NB4 (cell line): ENCODE measurements around the gene COX10.

Experiments
- DNase-seq: peaks from one replicate; pipeline ENCODE4 v3.0.0; 2010; ENCODE audit warnings: low read depth
- H3K4me3 ChIP-seq: one replicate; pipeline ENCODE4 v1.5.1; 2011; ENCODE audit warnings: mild to moderate bottlenecking, low read depth, low read length, moderate library complexity
- CTCF ChIP-seq: IDR thresholded peaks from one replicate; pipeline ENCODE4 v1.5.1; 2012; ENCODE audit warnings: low read depth, low read length
- MAX ChIP-seq: IDR thresholded peaks from 2 replicates; pipeline ENCODE4 v1.6.1; 2011; ENCODE audit warnings: low read depth, low read length
- MYC ChIP-seq: IDR thresholded peaks from 2 replicates; pipeline ENCODE4 v1.6.1; 2011; ENCODE audit warnings: low read depth, low read length
- POLR2A ChIP-seq: IDR thresholded peaks from 2 replicates; pipeline ENCODE4 v1.6.1; 2011; ENCODE audit warnings: mild to moderate bottlenecking; ENCODE audit not compliant: insufficient read length; ENCODE audit errors: extremely low read depth

Gene COX10

GRCh38 chr17:14042411-14042810 is 26.9 kb upstream of the COX10 start:
- TF ChIP-seq MYC (no peak), MAX (no peak), CTCF (no peak), POLR2A (no peak)
- DNase-seq: no peak
- no peak overlapping the region for H3K4me3 ChIP-seq

GRCh38 chr17:14044702-14045101 is 24.6 kb upstream of the COX10 start:
- DNase-seq: no peak
- TF ChIP-seq MAX: no peak
- no peak for TF ChIP-seq MYC
- TF ChIP-seq CTCF: no peak
- TF ChIP-seq POLR2A: no peak
- no peak overlapping the region for H3K4me3 ChIP-seq

- no peak for DNase-seq
- no peak for TF ChIP-seq MAX
- no peak overlapping the region for H3K4me3 ChIP-seq
These were observed 22.3 kb upstream of the COX10 start for GRCh38 chr17:14046978-14047377.

- no peak for TF ChIP-seq POLR2A
- TF ChIP-seq MAX: no peak
- no peak for TF ChIP-seq CTCF
- TF ChIP-seq MYC: no peak
- no peak for DNase-seq
These were observed 21.7 kb upstream of the COX10 start for GRCh38 chr17:14047591-14047990.

GRCh38 chr17:14048169-14048568 is 21.1 kb upstream of the COX10 start:
- peak; percentile 19 for DNase-seq
- TF ChIP-seq CTCF: peak; percentile 53
- TF ChIP-seq POLR2A: no peak
- no peak overlapping the region for H3K4me3 ChIP-seq

More at GRCh38 chr17:14047591-14047990, 21.7 kb upstream of the COX10 start:
- H3K4me3 ChIP-seq: no peak overlapping the region

GRCh38 chr17:14050616-14051015 is 18.7 kb upstream of the COX10 start:
- TF ChIP-seq MYC (no peak), CTCF (no peak), POLR2A (no peak), MAX (no peak)
- no peak overlapping the region for H3K4me3 ChIP-seq
- no peak for DNase-seq
